Measurements from ENCODE around the gene PXMP2.

- TF ChIP-seq CTCF (conservative IDR thresholded peaks at IDR 0.05; ENCODE audit: low read depth, low read length), result no peak
- no peak for TF ChIP-seq EZH2 (IDR thresholded peaks at IDR 0.05; ENCODE audit: borderline replicate concordance, low read depth, low read length, poor library complexity, severe bottlenecking)
Observed at GRCh38 chr12:132665794-132666193, 21.6 kb upstream of the PXMP2 start.
